Upper lobe of left lung (tissue), 6 donors: ENCODE data around the gene ADCY9. TPM values are rescaled to one million over a fixed set of nuclear protein-coding genes. Genes with fewer than 3 reads are reported as not detected.

Experiments used
- ATAC-seq, 2 donors: fragments of 200-7000 bp; cut with Tn5 transposase; one replicate each; pipeline ENCODE4 v1.9.1; 2022; ENCODE audit warnings: mild to moderate bottlenecking in 2 of 2, moderate library complexity in 2 of 2; ENCODE audit not compliant: low FRiP score in 2 of 2
- DNase-seq, 2 donors: peaks; one replicate each; pipeline ENCODE4 v3.0.0-alpha.2; 2019 to 2020
- H3K27ac ChIP-seq, 4 donors: fragments of 200-600 bp; sonication (generic); one replicate each; pipeline ENCODE4 v1.5.1; 2016 to 2019
- H3K27me3 ChIP-seq, 4 donors: fragments of 200-600 bp; sonication (generic); one replicate each; pipeline ENCODE4 v1.5.1; 2017 to 2019
- H3K36me3 ChIP-seq, 4 donors: fragments of 200-600 bp; sonication (generic); one replicate each; pipeline ENCODE4 v1.5.1; 2016 to 2019
- H3K4me1 ChIP-seq, 4 donors: fragments of 200-600 bp; sonication (generic); one replicate each; pipeline ENCODE4 v1.5.1; 2018 to 2019
- H3K4me3 ChIP-seq, 4 donors: fragments of 200-600 bp; sonication (generic); one replicate each; pipeline ENCODE4 v1.5.1; 2017 to 2019; ENCODE audit warnings: mild to moderate bottlenecking in 2 of 4, moderate library complexity in 1 of 4
- H3K9me3 ChIP-seq, 4 donors: fragments of 200-600 bp; sonication (generic); one replicate each; pipeline ENCODE4 v1.5.1; 2018 to 2019
- CTCF ChIP-seq, 6 experiments: fragments of 450-650 bp in 4 of 6; fragments of 200-600 bp in 2 of 6; sonication (generic) in 2 of 6; IDR thresholded peaks; one replicate each; pipeline ENCODE4 v1.5.1; 2016 to 2019; ENCODE audit warnings: antibody characterized with exemption in 6 of 6
- EP300 ChIP-seq, 4 donors: sonication (generic); formaldehyde crosslinking; IDR thresholded peaks; one replicate each; pipeline ENCODE4 v1.5.1; 2017; ENCODE audit warnings: antibody characterized with exemption in 4 of 4, control low read depth in 2 of 4
- POLR2A ChIP-seq, 4 donors: fragments of 450-650 bp; IDR thresholded peaks; one replicate each; pipeline ENCODE4 v1.5.1; 2016 to 2017; ENCODE audit warnings: antibody characterized with exemption in 4 of 4, mild to moderate bottlenecking in 2 of 4
- POLR2AphosphoS5 ChIP-seq, 2 donors: sonication (generic); formaldehyde crosslinking; IDR thresholded peaks; one replicate each; pipeline ENCODE4 v1.5.1; 2017; ENCODE audit warnings: antibody characterized with exemption in 2 of 2
- WGBS, 2 donors: methylation state at CpG; one replicate each; pipeline ENCODE4 v1.1.5; 2017 to 2018; 5-methylcytosine and 5-hydroxymethylcytosine counted together
- total RNA-seq, 6 donors: library from RNA; depleted of rRNA in 4 of 6; stranded (reverse); fragments of >200 nt in 4 of 6; gene quantifications; one replicate each; pipeline versions ENCODE4 v1.1.0 to v1.2.1, GENCODE V29; 2016 to 2021
- donor health status: DM: no; HTN: no; CAD: no; lungs with moderate emphysema.
- donor health status: DM: no; HTN: yes; CAD: no; lungs with severe emphysema.

ADCY9 gene
- total RNA-seq, 6 donors from 2014 or later: 46.0 to 80.7 (median 68.4) TPM

DNA sequence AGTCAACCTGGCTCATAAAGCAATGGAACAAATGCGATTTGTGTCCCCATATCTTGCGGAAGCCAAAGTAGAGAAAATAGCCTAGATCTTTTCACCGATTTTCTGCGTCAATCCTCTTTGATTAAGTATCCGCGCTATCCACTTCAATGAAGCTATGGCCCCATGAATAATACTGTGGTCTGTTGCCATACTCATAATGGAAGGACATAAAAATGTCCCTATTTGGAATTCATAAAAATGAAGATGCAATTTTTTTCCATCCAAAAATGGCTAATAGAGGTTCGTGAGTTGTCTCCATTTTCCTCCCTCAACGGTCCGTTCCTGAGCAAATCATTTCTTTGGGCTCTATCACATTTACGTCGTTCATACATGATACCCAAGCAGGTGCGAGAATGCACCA, 25.4 kb upstream of the ADCY9 start:
- Histone ChIP-seq H3K9me3 (no peaks in the 10 kb centered on the region), H3K27me3 (no peaks in the 10 kb centered on the region), H3K4me3 (no peak overlapping the region), H3K4me1 (peaks cover 0 to 2% (median 0%) of the 10 kb centered on the region in 4 donors), H3K27ac (no peak overlapping the region), H3K36me3 (no peaks in the 10 kb centered on the region)
- no peak for TF ChIP-seq CTCF (IDR thresholded peaks at IDR 0.05)
- no peak for TF ChIP-seq POLR2AphosphoS5 (IDR thresholded peaks at IDR 0.05)
- no peak for TF ChIP-seq EP300 (IDR thresholded peaks at IDR 0.05)
- TF ChIP-seq POLR2A (IDR thresholded peaks at IDR 0.05): no peak
- 96 to 97% methylated on average over 12 of the region's 12 CpGs for WGBS, 2 donors
- no peak for ATAC-seq
- DNase-seq: no peak

GRCh38 chr16:4140652-4141051, 24.4 kb upstream of the ADCY9 start:
- DNase-seq (no peak), ATAC-seq (no peak)
- H3K9me3 ChIP-seq: no peaks in the 10 kb centered on the region
- H3K27ac ChIP-seq: no peak overlapping the region
- no peak overlapping the region for H3K4me3 ChIP-seq
- H3K36me3 ChIP-seq: no peaks in the 10 kb centered on the region
- no peaks in the 10 kb centered on the region for H3K27me3 ChIP-seq
- H3K4me1 ChIP-seq: peaks cover 0 to 11% (median 0%) of the 10 kb centered on the region in 4 donors
- WGBS, 2 donors: 81 to 83% methylated on average over 3 of the region's 3 CpGs
- TF ChIP-seq POLR2A (IDR thresholded peaks at IDR 0.05) (no peak), POLR2AphosphoS5 (IDR thresholded peaks at IDR 0.05) (no peak), CTCF (IDR thresholded peaks at IDR 0.05) (no peak), EP300 (IDR thresholded peaks at IDR 0.05) (no peak)

DNA sequence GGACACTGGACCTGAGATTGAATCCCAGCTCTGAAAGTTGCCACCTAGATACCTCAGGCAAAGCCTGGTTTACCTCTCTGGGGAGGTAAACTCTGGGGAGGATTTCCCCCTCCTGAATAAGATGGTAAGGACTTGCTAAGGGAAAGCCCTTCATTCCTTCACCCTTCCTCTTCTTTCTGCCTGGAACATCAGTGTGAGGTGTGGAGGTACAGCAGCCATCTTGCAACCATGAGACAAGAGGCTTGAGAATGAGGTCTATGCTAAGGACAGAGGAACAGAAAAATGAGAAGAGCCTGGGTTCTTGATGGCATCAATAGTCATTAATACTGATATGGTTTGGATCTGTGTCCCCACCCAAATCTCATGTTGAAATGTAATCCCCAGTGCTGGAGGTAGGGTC, 23.7 kb upstream of the ADCY9 start:
- Histone ChIP-seq H3K4me3 (no peak overlapping the region), H3K27ac (no peak overlapping the region), H3K36me3 (no peaks in the 10 kb centered on the region), H3K27me3 (no peaks in the 10 kb centered on the region), H3K4me1 (peaks cover 0 to 11% (median 0%) of the 10 kb centered on the region in 4 donors), H3K9me3 (no peaks in the 10 kb centered on the region)
- TF ChIP-seq POLR2AphosphoS5 (IDR thresholded peaks at IDR 0.05) (no peak), EP300 (IDR thresholded peaks at IDR 0.05) (no peak), POLR2A (IDR thresholded peaks at IDR 0.05) (no peak), CTCF (IDR thresholded peaks at IDR 0.05) (no peak)
- ATAC-seq (no peak), DNase-seq (no peak)

- TF ChIP-seq POLR2A (IDR thresholded peaks at IDR 0.05) (no peak), POLR2AphosphoS5 (IDR thresholded peaks at IDR 0.05) (no peak), EP300 (IDR thresholded peaks at IDR 0.05) (no peak), CTCF (IDR thresholded peaks at IDR 0.05) (no peak)
- H3K27me3 ChIP-seq: no peaks in the 10 kb centered on the region
- WGBS, 2 donors: 79 to 81% methylated on average over 6 of the region's 6 CpGs
- H3K27ac ChIP-seq: no peak overlapping the region
- no peak overlapping the region for H3K4me3 ChIP-seq
- DNase-seq (no peak), ATAC-seq (no peak)
- peaks cover 0 to 21% (median 4%) of the 10 kb centered on the region in 4 donors for H3K4me1 ChIP-seq
- no peaks in the 10 kb centered on the region for H3K36me3 ChIP-seq
- H3K9me3 ChIP-seq: no peaks in the 10 kb centered on the region
Measured at GRCh38 chr16:4138713-4139112, 22.5 kb upstream of the ADCY9 start.

GRCh38 chr16:4137438-4137837, 21.2 kb upstream of the ADCY9 start:
- Histone ChIP-seq H3K36me3 (no peaks in the 10 kb centered on the region), H3K27ac (no peak overlapping the region), H3K27me3 (no peaks in the 10 kb centered on the region), H3K4me1 (peaks cover 0 to 21% (median 4%) of the 10 kb centered on the region in 4 donors), H3K4me3 (no peak overlapping the region), H3K9me3 (no peaks in the 10 kb centered on the region)
- WGBS, 2 donors: 88 to 94% methylated on average over 3 of the region's 3 CpGs
- no peak for DNase-seq
- TF ChIP-seq POLR2A (IDR thresholded peaks at IDR 0.05): no peak
- no peak for TF ChIP-seq POLR2AphosphoS5 (IDR thresholded peaks at IDR 0.05)
- TF ChIP-seq EP300 (IDR thresholded peaks at IDR 0.05): no peak
- no peak for TF ChIP-seq CTCF (IDR thresholded peaks at IDR 0.05)
- no peak for ATAC-seq
